ENCODE measurements around the gene KCNAB3.
"Not testable (repeated sequence)": the region's sequence is repeated elsewhere in the genome, so short reads cannot be mapped to it uniquely, and the experiment has no call there.

The KCNAB3 gene

DNA sequence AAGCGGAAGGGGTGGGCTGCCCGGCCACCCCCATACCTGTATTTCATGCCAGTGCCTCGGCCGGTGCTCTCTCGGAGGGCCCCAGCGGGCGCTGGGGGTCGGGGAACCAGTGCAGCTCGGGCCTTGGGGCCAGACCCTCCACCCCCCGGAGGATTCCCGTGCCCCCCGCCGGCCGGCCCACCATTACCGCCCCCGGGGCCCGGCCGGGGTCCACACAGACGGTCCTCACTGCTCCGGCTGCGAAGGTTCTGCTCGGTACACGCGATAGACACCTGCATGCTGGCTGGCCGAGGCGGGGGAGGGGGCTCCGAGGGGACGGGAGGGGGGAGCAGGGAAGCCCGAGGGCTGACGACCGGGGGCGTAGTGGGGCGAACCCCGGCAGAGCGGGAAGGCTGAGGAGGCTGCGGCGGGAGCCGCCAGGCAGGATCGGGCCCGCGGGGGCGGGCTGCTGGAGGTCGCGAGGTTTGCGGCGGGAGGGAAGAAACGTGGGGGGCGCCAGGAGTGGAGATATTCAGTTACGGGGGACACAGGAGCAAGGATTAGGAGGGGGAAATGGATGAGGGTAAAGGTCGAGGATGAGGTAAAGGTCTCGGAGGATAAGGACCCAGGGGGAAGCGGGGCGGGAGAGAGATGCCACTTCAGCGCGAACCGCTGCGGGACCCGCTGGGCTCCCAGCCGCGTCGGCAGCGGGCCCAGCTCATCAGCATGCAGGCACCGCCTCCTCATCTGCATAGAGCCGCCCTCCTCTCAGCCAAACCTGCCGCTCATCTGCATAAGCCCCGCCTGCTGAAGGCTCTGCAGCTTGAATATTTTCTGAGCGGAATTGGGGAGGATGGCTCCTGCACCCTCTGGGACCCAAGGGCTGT lies at the start of gene KCNAB3:
Gene KCNAB3, minus strand, starts transcription at position 699 of the 866 bp plus-strand sequence. Its CDS starts 421 bp downstream, at position 278.
- DNase-seq (ENCODE audit: insufficient read length, low spot score) (no peak), FAIRE-seq (no peak)
- no peak for TF ChIP-seq POLR2A (IDR thresholded peaks at IDR 0.05; ENCODE audit: low read depth, low read length)

DNA sequence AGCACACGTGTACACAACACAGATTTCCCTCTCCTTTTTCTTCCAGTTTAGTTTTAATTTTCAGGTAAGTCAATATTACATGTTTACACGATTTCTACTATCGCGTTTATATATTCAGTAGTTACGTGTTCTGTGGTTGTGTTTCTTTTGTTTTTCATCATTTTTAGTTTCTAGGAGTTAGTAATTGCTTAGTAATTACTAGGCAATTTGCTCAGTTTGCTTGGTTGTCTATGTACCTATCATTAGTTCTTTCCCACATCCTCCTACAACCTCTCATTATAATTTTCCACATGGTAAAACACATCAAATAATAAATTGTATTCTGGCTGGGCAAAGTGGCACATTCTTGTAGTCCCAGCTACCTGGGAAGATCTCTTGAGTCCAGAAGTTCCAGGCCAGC lies 48.1 kb upstream of the KCNAB3 start:
- TF ChIP-seq POLR2A (IDR thresholded peaks at IDR 0.05; ENCODE audit: low read depth, low read length), result no peak
- DNase-seq (ENCODE audit: insufficient read length, low spot score), result no peak
- FAIRE-seq, result no peak

DNA sequence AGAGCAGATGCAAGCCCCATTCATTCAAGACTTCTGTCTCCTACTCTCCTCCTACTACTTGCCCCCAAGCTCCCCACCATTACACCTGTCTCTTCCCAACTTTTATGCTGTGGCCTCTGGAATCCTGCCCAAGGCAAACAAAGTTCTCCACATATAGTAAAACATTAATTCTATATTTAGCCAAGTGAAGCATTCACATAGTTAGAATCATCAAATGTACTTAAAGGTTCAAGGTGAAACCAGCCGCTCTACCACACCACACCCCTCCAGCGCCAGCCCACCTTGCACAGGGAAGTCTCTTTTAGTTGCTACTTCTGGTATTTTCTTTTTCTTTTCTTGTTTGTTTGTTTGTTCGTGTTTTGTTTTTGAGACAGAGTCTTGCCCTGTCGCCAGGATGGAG lies 47.4 kb upstream of the KCNAB3 start:
- TF ChIP-seq POLR2A (IDR thresholded peaks at IDR 0.05; ENCODE audit: low read depth, low read length), result no peak
- FAIRE-seq (no peak), DNase-seq (ENCODE audit: insufficient read length, low spot score) (no peak)

DNA sequence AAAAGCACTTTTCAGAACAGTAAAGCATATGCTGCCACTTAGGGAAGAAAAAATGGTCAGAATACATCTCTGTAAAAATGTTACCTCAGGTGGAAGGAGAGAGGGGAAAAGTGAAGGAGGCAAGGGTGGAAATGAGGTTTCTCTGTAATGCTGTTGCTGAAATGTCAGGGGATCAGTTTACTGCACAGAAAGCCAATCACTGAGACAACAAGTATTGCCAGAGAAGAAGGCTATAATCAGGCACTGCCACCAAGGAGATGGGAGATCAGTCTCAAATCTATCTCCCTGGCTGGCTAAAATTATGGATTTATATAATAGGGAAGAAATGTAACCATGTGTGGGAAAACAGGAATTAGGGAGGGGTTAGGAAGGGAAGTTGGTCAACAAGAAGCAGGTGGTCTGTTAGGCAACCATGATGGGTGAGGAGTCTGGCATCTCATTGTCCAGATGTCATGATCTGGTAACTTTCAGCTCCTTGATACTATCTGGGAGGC lies 45.0 kb upstream of the KCNAB3 start:
- no peak for TF ChIP-seq POLR2A (IDR thresholded peaks at IDR 0.05; ENCODE audit: low read depth, low read length)
- FAIRE-seq (no peak), DNase-seq (ENCODE audit: insufficient read length, low spot score) (no peak)

DNA sequence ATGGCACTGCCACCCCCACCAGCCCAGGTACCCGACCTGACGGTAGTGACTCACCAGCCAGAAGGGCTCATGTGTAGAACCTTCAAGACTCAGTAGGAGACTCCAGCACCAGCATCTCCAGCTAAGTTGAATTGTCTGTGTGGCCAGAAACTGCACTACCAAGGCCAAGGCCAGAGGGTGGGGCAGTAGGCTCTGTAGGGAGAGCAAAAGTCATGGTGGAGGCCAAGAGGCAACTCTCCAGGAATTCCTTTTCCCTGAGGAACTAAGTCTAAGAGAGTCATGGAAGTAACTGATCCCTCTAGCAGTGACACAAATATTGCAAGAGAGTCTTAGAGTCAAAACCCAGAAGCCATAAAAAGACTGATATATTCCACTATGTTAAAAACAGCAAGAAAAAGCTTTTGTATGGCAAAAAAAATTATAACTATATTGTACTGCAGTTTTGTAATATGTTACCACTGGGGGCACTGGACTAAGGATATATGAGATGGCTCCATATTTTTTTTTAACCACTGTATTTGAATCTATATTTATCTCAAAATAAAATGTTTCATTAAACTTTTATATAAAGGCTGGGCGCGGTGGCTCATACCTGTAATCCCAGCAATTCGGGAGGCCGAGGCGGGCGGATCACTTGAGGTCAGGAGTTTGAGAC lies 42.6 kb upstream of the KCNAB3 start:
- TF ChIP-seq POLR2A (IDR thresholded peaks at IDR 0.05; ENCODE audit: low read depth, low read length), result no peak
- no peak for DNase-seq (ENCODE audit: insufficient read length, low spot score)
- FAIRE-seq, result no peak

DNA sequence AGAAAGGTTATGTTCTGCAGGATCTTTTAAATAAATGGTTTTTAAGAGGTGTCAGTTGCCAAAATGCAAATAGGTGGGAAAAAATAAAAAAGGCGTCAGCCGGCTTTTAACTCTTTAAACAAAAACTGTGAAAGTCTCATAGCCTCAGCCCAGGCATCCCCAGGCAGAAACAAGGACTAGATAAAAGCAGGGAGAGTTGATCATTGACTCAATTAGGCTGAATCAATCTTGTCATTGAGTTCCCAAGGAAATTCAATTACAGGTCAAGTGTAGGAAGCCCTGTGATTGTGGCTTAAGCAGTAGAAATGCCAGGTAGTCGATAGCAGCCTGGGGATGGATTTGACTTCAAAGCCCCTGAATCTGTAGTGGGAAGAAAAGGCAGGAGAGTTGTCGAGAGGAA lies 42.0 kb upstream of the KCNAB3 start:
- FAIRE-seq, result no peak
- no peak for TF ChIP-seq POLR2A (IDR thresholded peaks at IDR 0.05; ENCODE audit: low read depth, low read length)

DNA sequence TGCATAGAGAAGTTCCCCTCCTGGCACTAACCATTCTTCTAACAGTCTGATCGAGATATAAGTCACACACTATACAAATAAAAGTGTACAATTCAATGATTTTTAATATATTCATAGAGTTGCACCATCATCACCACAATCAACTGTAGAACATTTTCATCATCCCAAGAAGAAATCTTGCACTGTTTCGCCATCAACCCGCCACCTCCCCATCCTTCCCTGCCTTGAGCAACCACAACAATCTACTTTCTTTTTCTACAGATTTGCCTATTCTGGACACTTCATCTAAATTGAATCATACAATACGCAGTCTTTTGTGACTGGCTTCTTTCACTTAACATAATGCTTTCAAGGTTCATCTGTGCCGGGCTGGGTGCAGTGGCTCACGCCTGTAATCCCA lies 39.8 kb upstream of the KCNAB3 start:
- FAIRE-seq (no peak), DNase-seq (ENCODE audit: insufficient read length, low spot score) (no peak)
- no peak for TF ChIP-seq POLR2A (IDR thresholded peaks at IDR 0.05; ENCODE audit: low read depth, low read length)

More for the DNA sequence above, 42.0 kb upstream of the KCNAB3 start:
- DNase-seq (ENCODE audit: insufficient read length, low spot score), result no peak

DNA sequence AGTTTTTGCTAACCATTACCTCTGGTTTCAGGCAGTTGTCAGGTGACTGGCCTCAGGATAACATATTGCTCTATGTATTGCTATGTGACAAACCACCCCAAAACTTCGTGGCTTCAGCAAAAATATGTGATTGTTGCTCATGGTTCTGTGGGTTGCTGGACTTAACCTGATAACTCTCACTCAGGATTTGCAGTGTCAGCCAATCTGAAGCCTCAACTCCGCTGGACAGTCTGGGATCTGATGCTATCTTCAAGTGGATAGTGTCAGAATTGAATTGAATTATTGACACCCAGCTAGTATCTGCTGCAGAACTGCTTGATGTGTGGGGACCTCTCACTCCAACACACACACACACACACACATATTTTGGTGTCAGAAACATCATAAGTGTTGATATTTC lies 38.1 kb upstream of the KCNAB3 start:
- DNase-seq (ENCODE audit: insufficient read length, low spot score) (no peak), FAIRE-seq (no peak)
- TF ChIP-seq POLR2A (IDR thresholded peaks at IDR 0.05; ENCODE audit: low read depth, low read length), result no peak

DNA sequence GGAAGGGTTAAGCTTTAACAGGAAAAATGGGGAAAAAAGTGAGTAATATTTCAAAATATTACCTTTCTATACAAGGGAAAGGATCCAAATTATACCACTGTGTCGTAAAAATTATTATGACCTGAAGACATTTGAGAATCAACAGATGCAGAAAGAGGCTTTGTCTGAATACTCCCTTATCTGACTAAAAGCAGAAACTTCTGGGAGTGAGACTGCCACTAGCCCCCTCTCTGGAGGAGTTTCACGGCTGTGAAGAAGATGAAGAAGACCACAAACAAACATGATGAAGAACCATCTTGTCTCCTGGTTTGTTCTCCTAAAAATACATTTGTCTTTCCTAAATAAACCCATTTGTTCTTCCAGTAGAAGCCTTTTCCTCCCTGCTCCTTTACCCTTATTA lies 31.8 kb upstream of the KCNAB3 start:
- DNase-seq (ENCODE audit: insufficient read length, low spot score), result no peak
- FAIRE-seq, result no peak
- TF ChIP-seq POLR2A (IDR thresholded peaks at IDR 0.05; ENCODE audit: low read depth, low read length), result no peak

DNA sequence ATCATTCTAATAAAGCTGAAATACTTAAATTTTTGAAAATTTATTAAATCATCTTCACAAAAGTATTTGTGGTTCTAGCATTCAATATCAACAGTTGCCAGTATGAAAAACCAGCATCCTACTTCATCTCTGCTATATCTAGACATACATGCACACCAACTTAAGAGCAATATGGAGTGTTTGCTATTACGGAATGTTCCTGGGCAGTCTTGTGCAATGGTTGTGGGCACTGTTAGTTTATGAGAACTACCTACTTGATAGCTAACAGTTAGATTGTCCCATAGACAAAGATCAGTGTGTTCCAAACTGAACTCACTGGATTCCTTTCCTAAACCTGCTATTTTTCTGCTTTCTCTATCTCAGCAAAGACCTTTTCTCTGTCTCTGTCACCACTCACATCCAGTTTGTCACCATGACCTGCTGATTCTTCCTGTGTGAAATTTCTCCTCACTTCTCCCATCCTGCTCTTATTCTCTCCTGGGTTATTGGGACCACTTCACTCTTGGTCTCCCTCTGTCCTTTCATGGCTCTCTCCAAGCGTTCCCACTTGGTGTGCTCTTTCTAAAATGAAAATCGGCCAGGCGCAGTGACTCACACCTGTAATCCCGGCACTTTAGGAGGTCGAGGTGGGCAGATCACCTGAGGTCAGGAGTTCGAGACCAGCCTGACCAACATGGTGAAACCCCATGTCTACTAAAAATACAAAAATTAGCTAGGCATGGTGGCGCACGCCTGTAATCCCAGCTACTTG lies 30.0 kb upstream of the KCNAB3 start:
- FAIRE-seq (no peak), DNase-seq (ENCODE audit: insufficient read length, low spot score) (no peak)
- no peak for TF ChIP-seq POLR2A (IDR thresholded peaks at IDR 0.05; ENCODE audit: low read depth, low read length)

DNA sequence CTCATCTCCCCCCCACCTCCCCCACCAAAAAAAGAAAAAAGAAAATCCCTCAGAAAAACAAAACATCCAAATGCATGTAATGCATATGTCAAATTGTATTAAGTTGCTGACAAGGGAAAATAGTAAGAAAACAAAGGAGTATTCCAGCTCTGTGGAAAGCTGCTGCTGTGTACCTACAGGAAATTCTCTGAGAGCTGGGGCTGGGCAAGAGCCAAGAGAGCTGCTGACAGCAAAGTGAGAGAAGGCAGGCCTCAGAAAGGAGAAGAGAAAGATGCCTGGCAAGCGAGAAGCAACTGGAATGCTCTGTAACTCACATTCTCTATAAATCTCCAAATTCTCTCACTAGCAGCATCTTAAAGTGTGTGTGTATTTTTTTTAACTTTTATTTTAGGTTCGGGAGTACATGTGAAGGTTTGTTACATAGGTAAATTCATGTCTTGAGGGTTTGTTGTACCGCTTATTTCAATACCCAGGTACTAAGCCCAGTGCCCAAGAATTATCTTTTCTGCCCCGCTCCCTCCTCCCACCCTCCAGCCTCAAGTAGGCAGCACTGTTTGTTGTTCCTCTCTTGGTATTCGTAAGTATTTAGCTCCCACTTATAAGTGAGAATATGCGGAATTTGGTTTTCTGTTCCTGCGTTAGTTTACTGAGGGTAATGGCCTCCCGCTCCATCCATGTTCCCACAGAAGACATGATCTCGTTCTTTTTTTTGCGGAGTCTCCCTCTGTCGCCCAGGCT lies 26.7 kb upstream of the KCNAB3 start:
- no peak for TF ChIP-seq POLR2A (IDR thresholded peaks at IDR 0.05; ENCODE audit: low read depth, low read length)

DNA sequence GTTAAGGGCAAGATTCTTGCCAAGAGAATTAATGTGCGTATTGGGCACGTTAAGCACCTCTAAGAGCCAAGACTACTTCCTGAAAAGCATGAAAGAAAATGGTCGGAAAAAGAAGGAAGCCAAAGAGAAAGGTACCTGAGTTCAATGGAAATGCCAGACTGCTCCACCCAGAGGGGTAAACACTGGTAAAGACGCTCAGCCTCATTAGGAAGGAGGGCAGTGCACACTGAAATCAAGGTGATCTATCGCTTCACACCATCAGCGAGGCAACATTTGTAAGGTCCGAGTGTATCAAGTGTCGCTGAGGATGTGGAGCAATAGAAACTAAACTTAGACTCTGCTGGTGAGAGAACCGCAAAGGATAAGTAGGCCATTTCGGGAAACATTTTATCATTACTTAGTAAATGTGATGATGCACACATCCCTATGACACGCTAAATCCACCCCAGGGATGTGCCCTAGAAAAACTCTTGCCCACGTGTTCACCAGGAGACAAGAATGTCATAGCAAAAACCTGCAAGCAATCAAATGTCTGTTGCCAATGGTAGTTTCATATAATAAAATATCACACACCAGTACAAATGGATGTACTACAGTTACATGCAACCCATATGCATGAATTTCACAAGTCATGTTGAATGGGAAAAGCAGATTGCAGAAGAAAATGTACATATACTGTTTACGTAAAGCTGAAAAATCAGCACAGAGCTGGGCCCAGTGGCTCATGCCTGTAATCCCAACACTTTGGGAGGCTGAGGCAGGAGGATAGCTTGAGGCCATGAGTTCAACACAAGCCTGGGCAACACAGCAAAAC lies 26.0 kb upstream of the KCNAB3 start:
- FAIRE-seq (no peak), DNase-seq (ENCODE audit: insufficient read length, low spot score) (no peak)

More for the DNA sequence above, 26.7 kb upstream of the KCNAB3 start:
- FAIRE-seq (no peak), DNase-seq (ENCODE audit: insufficient read length, low spot score) (no peak)

DNA sequence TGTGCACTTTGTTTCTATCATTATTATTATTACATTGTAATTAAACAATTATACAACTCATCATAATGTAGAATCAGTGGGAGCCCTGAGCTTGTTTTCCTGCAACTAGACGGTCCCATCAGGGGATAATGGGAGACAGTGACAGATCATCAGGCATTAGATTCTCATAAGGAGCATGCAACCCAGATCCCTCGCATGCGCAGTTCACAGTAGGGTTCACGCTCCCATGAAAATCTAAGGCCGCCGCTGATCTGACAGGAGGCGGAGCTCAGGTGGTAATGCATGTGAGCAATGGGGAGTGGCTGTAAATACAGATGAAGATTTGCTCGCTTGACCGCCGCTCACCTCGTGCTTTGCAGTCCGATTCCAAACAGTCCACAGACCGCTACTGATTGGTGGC lies 23.6 kb upstream of the KCNAB3 start:
- not testable (repeated sequence) for DNase-seq (ENCODE audit: insufficient read length, low spot score); FAIRE-seq

More for the DNA sequence above, 26.0 kb upstream of the KCNAB3 start:
- no peak for TF ChIP-seq POLR2A (IDR thresholded peaks at IDR 0.05; ENCODE audit: low read depth, low read length)

All from H54 (cell line).